Lower leg skin (tissue), 3 donors: Measurements from ENCODE around the gene RAB27B.

Experiments
- CTCF ChIP-seq, 3 donors: fragments of 450-650 bp; IDR thresholded peaks; one replicate each; pipeline ENCODE4 v1.5.1; 2016; ENCODE audit warnings: antibody characterized with exemption in 3 of 3, mild to moderate bottlenecking in 3 of 3, moderate library complexity in 2 of 3
- POLR2A ChIP-seq, 2 donors: fragments of 450-650 bp; IDR thresholded peaks; one replicate each; pipeline ENCODE4 v1.6.1; 2016 to 2017; ENCODE audit warnings: antibody characterized with exemption in 2 of 2, mild to moderate bottlenecking in 1 of 2, moderate library complexity in 1 of 2

GRCh38 chr18:54860941-54861340 lies 32.7 kb downstream of the RAB27B start:
- TF ChIP-seq CTCF (IDR thresholded peaks at IDR 0.05) (no peak), POLR2A (IDR thresholded peaks at IDR 0.05) (no peak)
